Panc1 (cell line): Measurements from ENCODE around the gene CFDP1.

Experiments
- CTCF ChIP-seq: fragments of 450-650 bp; IDR thresholded peaks from 2 replicates; pipeline ENCODE4 v1.5.1; 2017; ENCODE audit warnings: mild to moderate bottlenecking
- POLR2AphosphoS5 ChIP-seq: IDR thresholded peaks from 2 replicates; pipeline ENCODE4 v1.6.1; 2012; ENCODE audit warnings: mild to moderate bottlenecking, low read depth, low read length, moderate library complexity

DNA sequence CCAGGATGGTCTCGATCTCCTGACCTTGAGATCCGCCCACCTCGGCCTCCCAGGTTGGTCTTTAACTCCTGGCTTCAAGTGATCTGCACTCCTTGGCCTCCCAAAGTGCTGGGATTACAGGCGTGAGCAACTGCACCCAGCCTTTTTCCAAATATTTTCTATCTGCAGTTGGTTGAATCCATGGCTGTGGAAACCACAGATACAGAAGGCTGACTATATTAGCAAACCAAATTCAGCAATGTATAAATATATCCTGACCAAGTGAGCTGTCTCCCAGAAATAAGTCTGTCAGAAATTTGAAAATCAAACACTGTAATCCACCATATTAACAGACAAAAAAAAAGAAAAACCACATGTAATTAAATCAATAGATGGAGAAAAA is 9.6 kb downstream of the CFDP1 start:
- TF ChIP-seq CTCF (no peak), POLR2AphosphoS5 (no peak)
